Uterus (tissue), 2 donors: ENCODE measurements around the gene TRNT1.

Experiments used
- CTCF ChIP-seq, 4 experiments: fragments of 200-600 bp in 2 of 4; fragments of 450-650 bp in 2 of 4; sonication (generic) in 2 of 4; IDR thresholded peaks; one replicate each; pipeline ENCODE4 v1.5.1; 2016 to 2019; ENCODE audit warnings: antibody characterized with exemption in 4 of 4, mild to moderate bottlenecking in 2 of 4, moderate library complexity in 1 of 4
- POLR2A ChIP-seq, 2 donors: fragments of 450-650 bp; IDR thresholded peaks; one replicate each; pipeline ENCODE4 v1.6.1; 2016; ENCODE audit warnings: antibody characterized with exemption in 2 of 2, mild to moderate bottlenecking in 1 of 2, moderate library complexity in 1 of 2

- TF ChIP-seq POLR2A (IDR thresholded peaks at IDR 0.05), result no peak
- TF ChIP-seq CTCF (IDR thresholded peaks at IDR 0.05), result no peak
Measured at GRCh38 chr3:3178498-3179328, 52.0 kb downstream of the TRNT1 start.
